ENCODE measurements around the gene CD81.

DNA sequence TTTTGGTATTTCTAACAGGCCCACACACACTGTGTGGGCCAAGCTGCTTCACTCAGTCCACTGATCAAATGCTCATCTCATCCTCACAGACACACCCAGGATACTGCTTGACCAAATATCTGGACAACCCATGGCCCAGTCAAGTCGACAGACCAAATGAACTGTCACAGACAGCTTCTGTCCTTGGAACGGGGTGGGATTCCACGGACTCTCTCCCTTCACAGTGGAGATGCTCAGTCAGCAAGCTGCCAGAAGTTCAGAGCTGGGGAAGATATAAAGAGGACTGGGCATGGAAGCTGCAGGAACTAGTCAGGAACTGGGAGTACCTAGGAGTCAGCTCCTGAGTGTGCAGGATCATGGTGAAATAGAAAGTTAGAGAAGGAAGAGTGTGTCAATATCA lies 34.6 kb upstream of the CD81 start:
- TF ChIP-seq ZFX (IDR thresholded peaks at IDR 0.05) = no peak
- no peak for TF ChIP-seq POLR2AphosphoS5 (IDR thresholded peaks at IDR 0.05; ENCODE audit: low read depth, low read length)
- TF ChIP-seq, protein P1, sequence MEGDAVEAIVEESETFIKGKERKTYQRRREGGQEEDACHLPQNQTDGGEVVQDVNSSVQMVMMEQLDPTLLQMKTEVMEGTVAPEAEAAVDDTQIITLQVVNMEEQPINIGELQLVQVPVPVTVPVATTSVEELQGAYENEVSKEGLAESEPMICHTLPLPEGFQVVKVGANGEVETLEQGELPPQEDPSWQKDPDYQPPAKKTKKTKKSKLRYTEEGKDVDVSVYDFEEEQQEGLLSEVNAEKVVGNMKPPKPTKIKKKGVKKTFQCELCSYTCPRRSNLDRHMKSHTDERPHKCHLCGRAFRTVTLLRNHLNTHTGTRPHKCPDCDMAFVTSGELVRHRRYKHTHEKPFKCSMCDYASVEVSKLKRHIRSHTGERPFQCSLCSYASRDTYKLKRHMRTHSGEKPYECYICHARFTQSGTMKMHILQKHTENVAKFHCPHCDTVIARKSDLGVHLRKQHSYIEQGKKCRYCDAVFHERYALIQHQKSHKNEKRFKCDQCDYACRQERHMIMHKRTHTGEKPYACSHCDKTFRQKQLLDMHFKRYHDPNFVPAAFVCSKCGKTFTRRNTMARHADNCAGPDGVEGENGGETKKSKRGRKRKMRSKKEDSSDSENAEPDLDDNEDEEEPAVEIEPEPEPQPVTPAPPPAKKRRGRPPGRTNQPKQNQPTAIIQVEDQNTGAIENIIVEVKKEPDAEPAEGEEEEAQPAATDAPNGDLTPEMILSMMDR (IDR thresholded peaks at IDR 0.05 in 2 of 3, conservative IDR thresholded peaks at IDR 0.05 in 1 of 3; ENCODE audit: borderline replicate concordance in 1 of 3, insufficient read depth in 1 of 3, low read depth in 2 of 3, low read length in 2 of 3) = no peak
- TF ChIP-seq RAD21 (IDR thresholded peaks at IDR 0.05; ENCODE audit: low read depth) = no peak
- no peak for TF ChIP-seq EZH2phosphoT487 (IDR thresholded peaks at IDR 0.05; ENCODE audit: borderline replicate concordance)
- no peak for TF ChIP-seq EZH2 (IDR thresholded peaks at IDR 0.05)
- no peak for TF ChIP-seq SP1 (IDR thresholded peaks at IDR 0.05; ENCODE audit: low read depth)
- TF ChIP-seq POLR2A (IDR thresholded peaks at IDR 0.05; ENCODE audit: borderline replicate concordance, extremely low read depth, insufficient read depth, insufficient read length) = no peak
- no peak for TF ChIP-seq CEBPB (IDR thresholded peaks at IDR 0.05; ENCODE audit: low read depth)
- TF ChIP-seq EGR1 (IDR thresholded peaks at IDR 0.05; ENCODE audit: low read depth) = no peak
- TF ChIP-seq, protein P2, sequence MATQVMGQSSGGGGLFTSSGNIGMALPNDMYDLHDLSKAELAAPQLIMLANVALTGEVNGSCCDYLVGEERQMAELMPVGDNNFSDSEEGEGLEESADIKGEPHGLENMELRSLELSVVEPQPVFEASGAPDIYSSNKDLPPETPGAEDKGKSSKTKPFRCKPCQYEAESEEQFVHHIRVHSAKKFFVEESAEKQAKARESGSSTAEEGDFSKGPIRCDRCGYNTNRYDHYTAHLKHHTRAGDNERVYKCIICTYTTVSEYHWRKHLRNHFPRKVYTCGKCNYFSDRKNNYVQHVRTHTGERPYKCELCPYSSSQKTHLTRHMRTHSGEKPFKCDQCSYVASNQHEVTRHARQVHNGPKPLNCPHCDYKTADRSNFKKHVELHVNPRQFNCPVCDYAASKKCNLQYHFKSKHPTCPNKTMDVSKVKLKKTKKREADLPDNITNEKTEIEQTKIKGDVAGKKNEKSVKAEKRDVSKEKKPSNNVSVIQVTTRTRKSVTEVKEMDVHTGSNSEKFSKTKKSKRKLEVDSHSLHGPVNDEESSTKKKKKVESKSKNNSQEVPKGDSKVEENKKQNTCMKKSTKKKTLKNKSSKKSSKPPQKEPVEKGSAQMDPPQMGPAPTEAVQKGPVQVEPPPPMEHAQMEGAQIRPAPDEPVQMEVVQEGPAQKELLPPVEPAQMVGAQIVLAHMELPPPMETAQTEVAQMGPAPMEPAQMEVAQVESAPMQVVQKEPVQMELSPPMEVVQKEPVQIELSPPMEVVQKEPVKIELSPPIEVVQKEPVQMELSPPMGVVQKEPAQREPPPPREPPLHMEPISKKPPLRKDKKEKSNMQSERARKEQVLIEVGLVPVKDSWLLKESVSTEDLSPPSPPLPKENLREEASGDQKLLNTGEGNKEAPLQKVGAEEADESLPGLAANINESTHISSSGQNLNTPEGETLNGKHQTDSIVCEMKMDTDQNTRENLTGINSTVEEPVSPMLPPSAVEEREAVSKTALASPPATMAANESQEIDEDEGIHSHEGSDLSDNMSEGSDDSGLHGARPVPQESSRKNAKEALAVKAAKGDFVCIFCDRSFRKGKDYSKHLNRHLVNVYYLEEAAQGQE (IDR thresholded peaks at IDR 0.05; ENCODE audit: low read depth) = no peak
- TF ChIP-seq, protein P3, sequence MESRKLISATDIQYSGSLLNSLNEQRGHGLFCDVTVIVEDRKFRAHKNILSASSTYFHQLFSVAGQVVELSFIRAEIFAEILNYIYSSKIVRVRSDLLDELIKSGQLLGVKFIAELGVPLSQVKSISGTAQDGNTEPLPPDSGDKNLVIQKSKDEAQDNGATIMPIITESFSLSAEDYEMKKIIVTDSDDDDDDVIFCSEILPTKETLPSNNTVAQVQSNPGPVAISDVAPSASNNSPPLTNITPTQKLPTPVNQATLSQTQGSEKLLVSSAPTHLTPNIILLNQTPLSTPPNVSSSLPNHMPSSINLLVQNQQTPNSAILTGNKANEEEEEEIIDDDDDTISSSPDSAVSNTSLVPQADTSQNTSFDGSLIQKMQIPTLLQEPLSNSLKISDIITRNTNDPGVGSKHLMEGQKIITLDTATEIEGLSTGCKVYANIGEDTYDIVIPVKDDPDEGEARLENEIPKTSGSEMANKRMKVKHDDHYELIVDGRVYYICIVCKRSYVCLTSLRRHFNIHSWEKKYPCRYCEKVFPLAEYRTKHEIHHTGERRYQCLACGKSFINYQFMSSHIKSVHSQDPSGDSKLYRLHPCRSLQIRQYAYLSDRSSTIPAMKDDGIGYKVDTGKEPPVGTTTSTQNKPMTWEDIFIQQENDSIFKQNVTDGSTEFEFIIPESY (IDR thresholded peaks at IDR 0.05; ENCODE audit: extremely low read depth, insufficient replicate concordance, low read length) = no peak
- TF ChIP-seq, protein P4, sequence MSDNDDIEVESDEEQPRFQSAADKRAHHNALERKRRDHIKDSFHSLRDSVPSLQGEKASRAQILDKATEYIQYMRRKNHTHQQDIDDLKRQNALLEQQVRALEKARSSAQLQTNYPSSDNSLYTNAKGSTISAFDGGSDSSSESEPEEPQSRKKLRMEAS (IDR thresholded peaks at IDR 0.05) = no peak

Data from HCT116 (cell line).